H1 (cell line): Measurements from ENCODE around the gene LRIG2. TPM values are rescaled to one million over a fixed set of nuclear protein-coding genes. Genes with fewer than 3 reads are reported as not detected.

ENCODE experiments used
- ATF2 ChIP-seq: IDR thresholded peaks from 2 replicates; pipeline ENCODE4 v1.6.1; 2012; ENCODE audit warnings: low read length, inconsistent platforms
- BCL11A ChIP-seq, 2 experiments: IDR thresholded peaks; one replicate each; pipeline ENCODE4 v1.6.1; 2011; ENCODE audit warnings: low read depth in 2 of 2, low read length in 2 of 2, mild to moderate bottlenecking in 2 of 2
- CHD7 ChIP-seq: fragments of 300-600 bp; sonication (generic); IDR thresholded peaks from 2 replicates; pipeline ENCODE4 v1.7.1; 2012; ENCODE audit warnings: low read length, moderate library complexity, mild to moderate bottlenecking, inconsistent platforms; ENCODE audit not compliant: insufficient replicate concordance
- RFX5 ChIP-seq: IDR thresholded peaks from 2 replicates; pipeline ENCODE4 v1.6.1; 2011; ENCODE audit warnings: low read depth, low read length, improper control_type of control experiment, borderline replicate concordance
- SIN3A ChIP-seq, 2 experiments: IDR thresholded peaks in 1 of 2; conservative IDR thresholded peaks in 1 of 2; 2 replicates each; pipeline ENCODE4 v1.6.1; 2011 to 2012; ENCODE audit warnings: low read length in 2 of 2, improper control_type of control experiment in 1 of 2, low read depth in 1 of 2, mild to moderate bottlenecking in 1 of 2
- USF2 ChIP-seq: IDR thresholded peaks from 2 replicates; pipeline ENCODE4 v1.6.1; 2011; ENCODE audit warnings: low read length, improper control_type of control experiment
- polyA plus RNA-seq, 7 experiments: library from polyadenylated mRNA; depleted of rRNA in 3 of 7; stranded (reverse) in 5 of 7; unstranded in 2 of 7; fragments of >200 nt in 5 of 7; fragments of 200-250 nt in 2 of 7; gene quantifications; 1 replicate in 5 of 7; 2 replicates in 1 of 7; 4 replicates in 1 of 7; pipeline versions ENCODE4 v1.2.1 to v1.2.3, GENCODE V29; 2011 to 2013; ENCODE audit warnings: missing spikeins in 2 of 7, mixed read lengths in 2 of 7
- total RNA-seq: library from RNA; stranded (reverse); fragmentation: NEBNext Ultra II Directional; extraction: Animal tissue kit (Norgen Biotek cat#: 25700); gene quantifications from 2 replicates; pipeline ENCODE4 v1.2.1, GENCODE V29; 2021

LRIG2 gene
- total and polyA plus RNA-seq, 2 of the 8 experiments (the other 6 are each of a cell fraction or from before 2014, with no cell fraction given) = 16.2 to 20.9 TPM

GRCh38 chr1:113146242-113147072 is 73.5 kb downstream of the LRIG2 start (continued):
- TF ChIP-seq CHD7 = no peak
- no peak for TF ChIP-seq BCL11A (IDR thresholded peaks at IDR 0.05; ENCODE audit: low read depth in 2 of 2, low read length in 2 of 2)
- TF ChIP-seq USF2 = no peak
- TF ChIP-seq SIN3A (conservative IDR thresholded peaks at IDR 0.05 in 1 of 2, IDR thresholded peaks at IDR 0.05 in 1 of 2; ENCODE audit: low read depth in 1 of 2, low read length in 2 of 2) = no peak
- no peak for TF ChIP-seq RFX5
- no peak for TF ChIP-seq ATF2
